Measurements from ENCODE around the gene CAMSAP1.

DNA sequence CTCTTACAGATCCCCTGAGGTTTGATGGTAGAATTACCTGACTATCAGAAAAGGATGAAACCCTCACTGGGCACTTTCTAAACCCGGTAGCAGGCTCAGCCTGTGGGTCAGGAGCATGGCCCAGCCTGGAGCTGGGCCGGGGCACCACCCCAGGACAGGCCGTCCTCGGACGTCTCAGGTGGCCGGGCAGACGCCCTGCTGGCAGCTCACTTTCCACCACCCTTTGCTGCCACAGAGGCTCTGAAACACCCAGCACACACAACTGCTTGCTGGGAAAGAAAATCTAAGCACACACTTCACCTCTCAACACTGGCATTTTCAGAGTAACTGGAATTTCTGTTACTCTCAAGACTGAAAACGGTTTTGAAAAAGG is 49.4 kb upstream of the CAMSAP1 start:
- TF ChIP-seq KLF1 (tag by site-specific recombination; IDR thresholded peaks at IDR 0.05) (no peak), ZBTB6 (tag by site-specific recombination; IDR thresholded peaks at IDR 0.05) (no peak), ZNF10 (tag by site-specific recombination; IDR thresholded peaks at IDR 0.05) (no peak), ZSCAN18 (tag by site-specific recombination; IDR thresholded peaks at IDR 0.05) (no peak), HOXD13 (CRISPR knock-in tag; IDR thresholded peaks at IDR 0.05; ENCODE audit: borderline replicate concordance) (no peak), ZNF488 (tag by site-specific recombination; IDR thresholded peaks at IDR 0.05) (no peak), ZNF311 (tag by site-specific recombination; IDR thresholded peaks at IDR 0.05; ENCODE audit: borderline replicate concordance) (no peak)
- TF ChIP-seq, protein P1, sequence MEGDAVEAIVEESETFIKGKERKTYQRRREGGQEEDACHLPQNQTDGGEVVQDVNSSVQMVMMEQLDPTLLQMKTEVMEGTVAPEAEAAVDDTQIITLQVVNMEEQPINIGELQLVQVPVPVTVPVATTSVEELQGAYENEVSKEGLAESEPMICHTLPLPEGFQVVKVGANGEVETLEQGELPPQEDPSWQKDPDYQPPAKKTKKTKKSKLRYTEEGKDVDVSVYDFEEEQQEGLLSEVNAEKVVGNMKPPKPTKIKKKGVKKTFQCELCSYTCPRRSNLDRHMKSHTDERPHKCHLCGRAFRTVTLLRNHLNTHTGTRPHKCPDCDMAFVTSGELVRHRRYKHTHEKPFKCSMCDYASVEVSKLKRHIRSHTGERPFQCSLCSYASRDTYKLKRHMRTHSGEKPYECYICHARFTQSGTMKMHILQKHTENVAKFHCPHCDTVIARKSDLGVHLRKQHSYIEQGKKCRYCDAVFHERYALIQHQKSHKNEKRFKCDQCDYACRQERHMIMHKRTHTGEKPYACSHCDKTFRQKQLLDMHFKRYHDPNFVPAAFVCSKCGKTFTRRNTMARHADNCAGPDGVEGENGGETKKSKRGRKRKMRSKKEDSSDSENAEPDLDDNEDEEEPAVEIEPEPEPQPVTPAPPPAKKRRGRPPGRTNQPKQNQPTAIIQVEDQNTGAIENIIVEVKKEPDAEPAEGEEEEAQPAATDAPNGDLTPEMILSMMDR (tag by site-specific recombination; IDR thresholded peaks at IDR 0.05) = no peak
- TF ChIP-seq, protein P2, sequence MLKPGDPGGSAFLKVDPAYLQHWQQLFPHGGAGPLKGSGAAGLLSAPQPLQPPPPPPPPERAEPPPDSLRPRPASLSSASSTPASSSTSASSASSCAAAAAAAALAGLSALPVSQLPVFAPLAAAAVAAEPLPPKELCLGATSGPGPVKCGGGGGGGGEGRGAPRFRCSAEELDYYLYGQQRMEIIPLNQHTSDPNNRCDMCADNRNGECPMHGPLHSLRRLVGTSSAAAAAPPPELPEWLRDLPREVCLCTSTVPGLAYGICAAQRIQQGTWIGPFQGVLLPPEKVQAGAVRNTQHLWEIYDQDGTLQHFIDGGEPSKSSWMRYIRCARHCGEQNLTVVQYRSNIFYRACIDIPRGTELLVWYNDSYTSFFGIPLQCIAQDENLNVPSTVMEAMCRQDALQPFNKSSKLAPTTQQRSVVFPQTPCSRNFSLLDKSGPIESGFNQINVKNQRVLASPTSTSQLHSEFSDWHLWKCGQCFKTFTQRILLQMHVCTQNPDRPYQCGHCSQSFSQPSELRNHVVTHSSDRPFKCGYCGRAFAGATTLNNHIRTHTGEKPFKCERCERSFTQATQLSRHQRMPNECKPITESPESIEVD (tag by site-specific recombination; IDR thresholded peaks at IDR 0.05) = no peak
